GM12878 (cell line): ENCODE data around the gene SRPK2. TPM values are rescaled to one million over a fixed set of nuclear protein-coding genes. Genes with fewer than 3 reads are reported as not detected.

Experiments used
- ATAC-seq: fragments of 200-7000 bp; cut with Tn5 transposase; 3 replicates; pipeline ENCODE4 v1.9.1; 2020; ENCODE audit warnings: mild to moderate bottlenecking, moderate library complexity
- BruUV-seq: library from RNA; stranded (reverse); fragments of 400-500 nt; replicated peaks from 2 replicates; lab custom pipeline; 2021; lab: Mats Ljungman, UMichigan
- CTCF ChIA-PET: fragments of 300-600 bp; sonication (Branson Sonifier 250); formaldehyde crosslinking; extraction: SDS; loops from one replicate; lab custom pipeline; 2021; ENCODE audit warnings: inconsistent platforms; lab: Yijun Ruan, JAX
- POLR2A ChIA-PET: fragments of 350-600 bp; formaldehyde crosslinking; extraction: SDS; loops from one replicate; lab custom pipeline; 2021; ENCODE audit warnings: inconsistent platforms; lab: Charles Lee
- RAD21 ChIA-PET: fragments of 300-600 bp; sonication (Branson Sonifier 250); formaldehyde crosslinking; loops from one replicate; lab custom pipeline; 2023; ENCODE audit warnings: antibody characterized with exemption; ENCODE audit not compliant: unreplicated experiment; lab: Charles Lee
- SMC1A ChIA-PET: fragments of 300-600 bp; sonication (Branson Sonifier 250); formaldehyde crosslinking; loops from one replicate; lab custom pipeline; 2023; ENCODE audit not compliant: unreplicated experiment, uncharacterized antibody; lab: Charles Lee
- DNase-seq: peaks from one replicate; pipeline ENCODE4 v3.0.0-alpha.2; 2011; ENCODE audit warnings: low read depth, low spot score
- FAIRE-seq: peaks from 3 replicates; lab custom pipeline; 2011; peaks lifted over from hg19 to GRCh38; lab: Jason Lieb, UNC
- H2AFZ ChIP-seq: 2 replicates; pipeline ENCODE4 v1.6.0; 2011; ENCODE audit warnings: low read depth, low read length, control low read depth; ENCODE audit not compliant: control insufficient read depth
- H3K27ac ChIP-seq: 2 replicates; pipeline ENCODE4 v1.5.1; 2011; ENCODE audit warnings: control low read depth; ENCODE audit not compliant: control insufficient read depth, insufficient read depth
- H3K27me3 ChIP-seq, 2 experiments: replicated peaks in 1 of 2; 2 replicates each; pipeline versions ENCODE4 v1.6.0 to v1.6.1; 2011; ENCODE audit warnings: low read length in 1 of 2; ENCODE audit not compliant: control insufficient read depth in 2 of 2, insufficient read depth in 2 of 2
- H3K36me3 ChIP-seq, 2 experiments: 2 replicates each; pipeline ENCODE4 v1.5.1; 2011; ENCODE audit warnings: low read length in 1 of 2; ENCODE audit not compliant: control insufficient read depth in 2 of 2, insufficient read depth in 2 of 2
- H3K4me1 ChIP-seq: 2 replicates; pipeline ENCODE4 v1.6.1; 2011; ENCODE audit warnings: mild to moderate bottlenecking, low read length, moderate library complexity, mixed read lengths; ENCODE audit not compliant: control insufficient read depth, insufficient read depth
- H3K4me2 ChIP-seq: 2 replicates; pipeline ENCODE4 v1.6.0; 2011; ENCODE audit warnings: control low read depth; ENCODE audit not compliant: control insufficient read depth, insufficient read depth
- H3K4me3 ChIP-seq: fragments of 200-600 bp; sonication (generic); 2 replicates; pipeline ENCODE4 v1.5.1; 2016
- H3K79me2 ChIP-seq: 2 replicates; pipeline ENCODE4 v1.6.0; 2011; ENCODE audit warnings: low read length; ENCODE audit not compliant: control insufficient read depth, insufficient read depth
- H3K9ac ChIP-seq: 2 replicates; pipeline ENCODE4 v1.8.0; 2011; ENCODE audit warnings: low read length, control low read depth, mixed read lengths; ENCODE audit not compliant: control insufficient read depth, insufficient read depth
- H3K9me3 ChIP-seq: replicated peaks from 3 replicates; pipeline ENCODE4 v1.5.1; 2011; ENCODE audit warnings: mild to moderate bottlenecking, low read length; ENCODE audit not compliant: control insufficient read depth, insufficient read depth
- H4K20me1 ChIP-seq: 2 replicates; pipeline ENCODE4 v1.6.0; 2011; ENCODE audit not compliant: control insufficient read depth, insufficient read depth
- CBFB ChIP-seq: IDR thresholded peaks from 2 replicates; pipeline ENCODE4 v1.6.1; 2016; ENCODE audit warnings: antibody characterized with exemption, low read depth
- CHD4 ChIP-seq: fragments of 200-600 bp; sonication (generic); IDR thresholded peaks from 2 replicates; pipeline ENCODE4 v1.6.1; 2016; ENCODE audit warnings: mild to moderate bottlenecking
- ESRRA ChIP-seq: IDR thresholded peaks from 2 replicates; pipeline ENCODE4 v1.6.1; 2012; ENCODE audit warnings: mild to moderate bottlenecking, low read length, improper control_type of control experiment
- NR2C1 ChIP-seq: fragments of 450-650 bp; IDR thresholded peaks from 2 replicates; pipeline ENCODE4 v1.6.1; 2017; ENCODE audit warnings: antibody characterized with exemption, mild to moderate bottlenecking, moderate library complexity
- POLR2AphosphoS5 ChIP-seq: IDR thresholded peaks from 2 replicates; pipeline ENCODE4 v1.6.1; 2011; ENCODE audit warnings: mild to moderate bottlenecking, low read length, inconsistent platforms
- POU2F2 ChIP-seq: IDR thresholded peaks from 3 replicates; pipeline ENCODE4 v1.6.1; 2011; ENCODE audit warnings: low read depth, mild to moderate bottlenecking, low read length, borderline replicate concordance
- RFX5 ChIP-seq: IDR thresholded peaks from 2 replicates; pipeline ENCODE4 v1.6.1; 2011; ENCODE audit warnings: low read depth, low read length, improper control_type of control experiment
- SUPT20H ChIP-seq: IDR thresholded peaks from 2 replicates; pipeline ENCODE4 v1.6.1; 2011; ENCODE audit warnings: low read depth, mild to moderate bottlenecking, low read length, moderate library complexity, borderline replicate concordance; ENCODE audit not compliant: control insufficient read depth
- TAF1 ChIP-seq: IDR thresholded peaks from 2 replicates; pipeline ENCODE4 v1.6.1; 2011; ENCODE audit warnings: mild to moderate bottlenecking, low read depth, low read length, borderline replicate concordance
- ZBTB33 ChIP-seq: fragments of 450-650 bp; IDR thresholded peaks from 2 replicates; pipeline ENCODE4 v1.6.1; 2017; ENCODE audit warnings: mild to moderate bottlenecking
- WGBS: methylation state at CpG from one replicate; pipeline ENCODE4 v1.1.6; 2016; ENCODE audit warnings: low lambda C conversion rate; ENCODE audit not compliant: insufficient replicate concordance, insufficient coverage; ENCODE audit errors: missing lambda C conversion rate; 5-methylcytosine and 5-hydroxymethylcytosine counted together
- in situ Hi-C: fragments of 300-500 bp; cut with MboI; formaldehyde crosslinking; loops from 9 replicates; pipeline ENCODE4 v1.14.3; 2018; ENCODE audit warnings: mixed read lengths
- intact Hi-C: fragments of 100-400 bp; cut with micrococcal nuclease; formaldehyde crosslinking; loops from one replicate; pipeline ENCODE4 v1.14.2; 2022; ENCODE audit not compliant: unreplicated experiment
- polyA plus RNA-seq, 11 experiments: library from polyadenylated mRNA; depleted of rRNA in 4 of 11; unstranded in 6 of 11; stranded (reverse) in 5 of 11; fragments of >200 nt; fragmentation: Nextera tagmentation in 4 of 11; fragmentation: Illumina TruSeq in 1 of 11; extraction: Ambion mirVana in 4 of 11; extraction: Trizol in 1 of 11; gene quantifications; 1 replicate in 1 of 11; 2 replicates in 10 of 11; pipeline versions ENCODE4 v1.2.1 to v1.2.3, GENCODE V29; 2011 to 2016; ENCODE audit warnings: inconsistent platforms in 2 of 11, missing spikeins in 2 of 11, low read depth in 1 of 11
- total RNA-seq, 4 experiments: library from RNA; depleted of rRNA in 3 of 4; stranded (reverse); fragments of >200 nt in 3 of 4; fragmentation: Illumina TruSeq in 1 of 4; extraction: Trizol in 1 of 4; gene quantifications; 2 replicates each; pipeline versions ENCODE4 v1.2.1 to v1.2.3, GENCODE V29; 2013 to 2021

The SRPK2 gene
- total and polyA plus RNA-seq, 10 of the 15 experiments (the other 5 are each of a cell fraction or from before 2014, with no cell fraction given) = 13.2 to 32.8 (median 24.5) TPM

DNA sequence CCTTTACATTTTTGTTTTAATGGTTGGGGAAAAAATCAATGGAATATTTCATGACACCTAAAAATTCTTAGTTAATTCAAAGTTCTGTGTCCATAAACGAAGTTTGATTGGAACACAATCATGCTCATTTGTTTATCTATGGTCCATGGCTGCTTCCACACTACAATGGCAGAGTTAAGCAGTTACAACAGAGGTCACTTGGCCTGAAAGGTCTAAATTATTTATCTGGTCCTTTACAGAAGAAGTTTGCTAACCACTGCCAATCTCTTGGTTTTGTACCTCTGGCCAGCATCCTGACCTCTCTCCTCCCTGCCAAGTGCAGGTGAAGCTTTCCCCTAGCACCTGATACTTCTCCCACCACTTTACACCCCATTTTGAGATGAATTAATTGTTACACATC is 61.5 kb downstream of the SRPK2 start:
- BruUV-seq = no TSS peak
- Histone ChIP-seq H3K36me3 (no peaks in the 10 kb centered on the region), H3K9ac (no peak overlapping the region), H3K9me3 (no peaks in the 10 kb centered on the region; the same call in 2 of the 3 replicates), H3K79me2 (peaks cover 12% of the 10 kb centered on the region), H3K27me3 (no peaks in the 10 kb centered on the region), H3K4me1 (peaks cover 16% of the 10 kb centered on the region), H3K4me2 (no peak overlapping the region), H3K27ac (no peak overlapping the region), H2AFZ (no peak overlapping the region), H4K20me1 (no peaks in the 10 kb centered on the region), H3K4me3 (no peak overlapping the region)
- DNase-seq = no peak
- ChIA-PET CTCF (interaction anchor here (0.7 to 1.4 kb wide), 4 partner anchors 10 to 405 kb away, joined by 3 to 6 read pairs (median 3); no protein-coding TSS in a partner anchor), POLR2A (interaction anchor here (0.6 to 1.0 kb wide), 2 partner anchors 8 to 17 kb away, joined by 3 to 8 read pairs; no protein-coding TSS in a partner anchor), SMC1A (interaction anchor here (0.6 to 1.5 kb wide), 8 partner anchors 9 to 247 kb away, joined by 3 to 5 read pairs (median 4); no protein-coding TSS in a partner anchor), RAD21 (interaction anchor here (0.7 to 1.2 kb wide), 2 partner anchors 21 to 346 kb away, joined by 3 read pairs; no protein-coding TSS in a partner anchor)
- WGBS = 50% methylated on average over 1 of the region's 1 CpG
- TF ChIP-seq CHD4 = no peak
- TF ChIP-seq RFX5 = no peak
- no peak for TF ChIP-seq TAF1
- no peak for TF ChIP-seq ZBTB33
- TF ChIP-seq CBFB = no peak
- no peak for TF ChIP-seq ESRRA
- no peak for TF ChIP-seq POLR2AphosphoS5
- no peak for TF ChIP-seq NR2C1
- no peak for TF ChIP-seq SUPT20H
- no peak for TF ChIP-seq POU2F2
- FAIRE-seq = no peak
- no peak for ATAC-seq
- in situ Hi-C loops = no loop called here
- intact Hi-C loops = no loop called here
